CD4-positive, alpha-beta T cell treated with Interleukin-1 beta for 1 hour (primary cell): ENCODE results near the gene SH3BGRL3.
A peak's percentile ranks its signal among the peaks of the same experiment; 100 is the strongest.
"Not testable (repeated sequence)": the region's sequence is repeated elsewhere in the genome, so short reads cannot be mapped to it uniquely, and the experiment has no call there.

Experiments used
- DNase-seq, 2 donors: peaks; one replicate each; pipeline ENCODE4 v3.0.0-alpha.2; 2020 to 2022

SH3BGRL3 gene

DNA sequence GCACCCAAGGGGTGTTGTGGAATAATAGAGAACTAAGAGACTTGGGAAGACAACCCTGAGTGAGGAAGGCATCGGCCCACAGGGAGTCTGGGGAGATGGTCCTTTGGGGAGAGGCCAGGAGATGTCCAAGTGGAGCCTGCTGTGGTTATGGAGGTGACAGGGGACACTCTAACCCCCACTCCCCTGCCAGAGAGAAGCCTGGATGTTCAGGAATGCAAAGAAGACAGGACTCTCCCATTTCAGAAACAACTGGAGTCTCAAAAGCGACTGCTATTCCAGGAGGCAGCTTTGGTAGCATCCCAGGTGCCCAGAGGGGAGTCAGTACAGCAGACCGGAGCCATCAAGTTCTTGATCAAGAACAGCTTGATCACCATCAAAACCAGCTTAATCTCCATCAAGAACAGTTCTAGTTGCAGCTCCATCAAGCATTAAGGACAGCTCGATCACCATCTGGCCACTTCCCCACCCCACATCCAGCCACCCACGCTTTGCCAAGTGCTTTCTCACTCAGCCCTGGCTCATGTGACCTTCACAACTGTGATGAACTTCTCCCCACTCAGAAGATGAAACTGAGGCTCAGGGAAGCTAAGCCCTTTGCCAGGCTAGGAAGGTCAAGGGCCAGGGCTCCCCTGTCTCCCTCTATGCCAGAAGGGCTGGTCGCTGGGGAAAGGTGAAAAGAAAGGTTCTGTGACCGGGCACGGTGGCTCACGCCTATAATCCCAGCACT, 38.6 kb downstream of the SH3BGRL3 start:
- DNase-seq: peak in 1 of 2 donors; percentile 25

DNA sequence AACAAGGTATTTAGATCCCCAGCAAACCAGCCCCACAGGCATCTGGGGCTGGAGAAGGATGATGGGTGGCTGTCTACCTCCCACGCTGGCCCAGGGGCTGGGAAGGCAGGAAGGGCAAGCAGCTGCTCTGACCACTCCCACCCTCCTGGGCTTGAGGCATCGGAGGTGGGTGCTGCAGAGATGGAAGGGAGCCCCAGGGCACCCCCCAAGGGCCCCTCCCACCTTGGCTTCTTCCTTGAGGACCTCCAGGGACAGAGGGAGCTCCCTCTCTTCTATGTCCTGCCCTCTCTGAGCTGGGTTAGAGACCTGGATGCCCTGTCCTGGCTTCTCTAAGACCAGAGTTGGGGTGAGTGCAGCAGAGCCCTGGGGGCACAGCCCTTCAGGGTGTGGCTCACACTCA, 41.0 kb downstream of the SH3BGRL3 start:
- DNase-seq: no peak

DNA sequence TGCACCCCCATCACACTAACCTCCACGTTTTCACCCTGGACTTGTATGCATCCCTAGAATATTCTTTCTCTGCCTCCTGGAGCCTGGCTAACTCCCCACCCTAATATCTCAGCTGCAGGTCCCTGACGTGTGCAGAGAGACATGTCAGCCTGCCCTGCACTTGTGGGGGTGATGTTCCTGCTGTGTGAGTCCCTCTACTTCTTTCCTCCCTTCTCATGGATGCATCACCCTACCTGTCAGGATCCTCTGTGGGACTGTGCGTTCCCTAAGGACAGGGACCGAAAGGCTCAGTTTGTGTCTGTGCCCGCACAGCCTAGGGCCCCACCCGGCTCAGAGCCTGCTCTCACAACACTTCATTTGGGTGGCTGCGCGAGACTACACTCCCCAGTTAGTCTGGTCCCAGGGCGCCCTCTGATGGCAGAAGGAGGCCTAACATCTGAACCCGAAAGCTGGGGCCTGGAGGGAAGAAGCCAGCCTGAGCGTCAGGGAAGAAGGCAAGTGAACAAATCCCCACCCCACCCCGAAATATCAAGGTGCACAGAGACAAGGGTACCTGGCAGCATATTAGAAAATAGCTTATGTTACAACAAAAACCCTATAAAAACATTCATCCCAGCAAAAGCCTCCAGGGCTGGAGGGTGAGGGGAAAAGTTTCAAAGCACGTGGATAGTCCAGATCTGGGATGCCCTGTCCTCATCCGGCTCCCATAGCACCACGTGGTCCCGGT, 41.6 kb downstream of the SH3BGRL3 start:
- DNase-seq: peak; percentile 89 to 94

- no peak for DNase-seq
These were observed 42.1 kb downstream of the SH3BGRL3 start for GRCh38 chr1:26322042-26322331.

GRCh38 chr1:26323382-26323781, 43.5 kb downstream of the SH3BGRL3 start:
- no peak for DNase-seq

GRCh38 chr1:26324550-26324949, 44.7 kb downstream of the SH3BGRL3 start:
- no peak for DNase-seq

- DNase-seq: no peak
These were observed 48.1 kb downstream of the SH3BGRL3 start for GRCh38 chr1:26327956-26328362.

- DNase-seq: no peak
These were observed 48.7 kb downstream of the SH3BGRL3 start for GRCh38 chr1:26328597-26328996.

DNA sequence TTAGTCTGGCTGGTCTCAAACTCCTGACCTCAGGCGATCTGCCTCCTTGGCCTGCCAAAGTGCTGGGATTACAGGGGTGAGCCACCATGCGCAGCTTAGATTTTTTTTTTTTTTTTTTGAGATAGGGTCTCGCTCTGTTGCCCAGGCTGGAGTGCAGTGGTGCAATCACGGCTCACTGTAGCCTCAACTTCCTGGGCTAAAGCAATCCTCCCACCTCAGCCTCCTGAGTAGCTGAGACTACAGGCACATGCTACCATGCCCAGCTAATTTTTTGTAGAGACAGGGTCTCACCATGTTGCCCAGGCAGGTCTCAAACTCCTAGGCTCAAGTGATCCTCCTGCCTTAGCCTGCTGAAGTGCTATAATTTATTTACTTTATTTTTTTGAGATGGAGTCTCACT, 49.5 kb downstream of the SH3BGRL3 start:
- not testable (repeated sequence) for DNase-seq

DNA sequence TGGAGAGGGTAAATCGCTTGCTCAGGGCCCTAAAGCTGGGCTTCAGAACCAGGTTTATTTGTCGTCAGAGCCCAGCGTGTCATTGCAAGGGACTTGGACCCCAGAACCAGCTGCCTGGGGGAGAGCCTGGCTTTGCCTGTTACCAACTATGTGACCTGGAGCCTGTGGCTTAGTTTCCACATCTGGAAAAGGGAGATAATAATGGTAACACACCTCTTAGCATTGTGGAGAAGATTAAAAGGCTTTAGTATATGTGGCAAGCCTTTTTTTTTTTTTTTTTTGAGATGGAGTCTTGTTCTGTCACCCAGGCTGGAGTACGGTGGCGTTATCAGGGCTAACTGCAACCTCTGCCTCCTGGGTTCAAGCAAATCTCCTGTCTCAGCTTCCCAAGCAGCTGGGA, 50.4 kb downstream of the SH3BGRL3 start:
- no peak for DNase-seq
